Measurements from ENCODE around the gene PLEKHG1.

Gene PLEKHG1

GRCh38 chr6:150590446-150590845, 9.2 kb upstream of the PLEKHG1 start:
- no peak for DNase-seq

- no peak for DNase-seq
Measured at GRCh38 chr6:150592377-150592995, 7.2 kb upstream of the PLEKHG1 start.

- no peak for DNase-seq
Measured at GRCh38 chr6:150593119-150593518, 6.6 kb upstream of the PLEKHG1 start.

GRCh38 chr6:150596439-150596838, 3.2 kb upstream of the PLEKHG1 start:
- DNase-seq = no peak

GRCh38 chr6:150598401-150598800, 1.3 kb upstream of the PLEKHG1 start:
- DNase-seq = no peak

GRCh38 chr6:150598858-150599198, 857 bp upstream of the PLEKHG1 start:
- DNase-seq = no peak

- DNase-seq = no peak
Measured at GRCh38 chr6:150600010-150600300, 270 bp downstream of the PLEKHG1 start.

GRCh38 chr6:150600301-150601017, 774 bp downstream of the PLEKHG1 start:
- DNase-seq = peak in 1 of 2 donors; percentile 14

- no peak for DNase-seq
Measured at GRCh38 chr6:150601439-150601838, 1.8 kb downstream of the PLEKHG1 start.

- no peak for DNase-seq
Measured at GRCh38 chr6:150603176-150603575, 3.5 kb downstream of the PLEKHG1 start.

GRCh38 chr6:150604467-150604866, 4.8 kb downstream of the PLEKHG1 start:
- DNase-seq = no peak

GRCh38 chr6:150605333-150605732, 5.6 kb downstream of the PLEKHG1 start:
- no peak for DNase-seq

- DNase-seq = no peak
Measured at GRCh38 chr6:150606168-150606591, 6.5 kb downstream of the PLEKHG1 start.

GRCh38 chr6:150606647-150607328, 7.1 kb downstream of the PLEKHG1 start:
- DNase-seq = no peak

GRCh38 chr6:150607329-150607650, 7.6 kb downstream of the PLEKHG1 start:
- DNase-seq = no peak

GRCh38 chr6:150610584-150610983, 10.9 kb downstream of the PLEKHG1 start:
- DNase-seq = no peak

- no peak for DNase-seq
Measured at GRCh38 chr6:150613269-150613668, 13.6 kb downstream of the PLEKHG1 start.

- DNase-seq = no peak
Measured at GRCh38 chr6:150615967-150616366, 16.3 kb downstream of the PLEKHG1 start.

- no peak for DNase-seq
Measured at GRCh38 chr6:150616586-150616985, 16.9 kb downstream of the PLEKHG1 start.

GRCh38 chr6:150617062-150617461, 17.4 kb downstream of the PLEKHG1 start:
- no peak for DNase-seq

GRCh38 chr6:150617496-150618460, 18.1 kb downstream of the PLEKHG1 start:
- DNase-seq = no peak

GRCh38 chr6:150619275-150619674, 19.6 kb downstream of the PLEKHG1 start:
- DNase-seq = no peak

GRCh38 chr6:150620244-150620643, 20.6 kb downstream of the PLEKHG1 start:
- no peak for DNase-seq
